Gastrocnemius medialis (tissue), 4 donors: ENCODE measurements around the gene UTP20. TPM values are rescaled to one million over a fixed set of nuclear protein-coding genes. Genes with fewer than 3 reads are reported as not detected.

Experiments used
- ATAC-seq, 2 donors: fragments of 150-250 bp; one replicate each; pipeline ENCODE4 v1.9.1; 2016
- DNase-seq, 2 donors: peaks; one replicate each; pipeline ENCODE4 v3.0.0-alpha.2; 2019
- H3K27ac ChIP-seq, 4 donors: fragments of 200-600 bp; sonication (generic); 1 replicate in 1 of 4; 2 replicates in 3 of 4; pipeline ENCODE4 v1.5.1; 2016 to 2018; ENCODE audit warnings: mild to moderate bottlenecking in 2 of 4, moderate library complexity in 1 of 4
- H3K27me3 ChIP-seq, 3 donors: fragments of 200-600 bp; sonication (generic) in 2 of 3; 1 replicate in 1 of 3; 2 replicates in 2 of 3; pipeline versions ENCODE4 v1.5.1 to v1.6.0; 2016 to 2019; ENCODE audit warnings: mild to moderate bottlenecking in 1 of 3, moderate library complexity in 1 of 3
- H3K36me3 ChIP-seq, 2 donors: fragments of 200-600 bp; sonication (generic) in 1 of 2; one replicate each; pipeline ENCODE4 v1.5.1; 2017 to 2018
- H3K4me1 ChIP-seq, 2 donors: fragments of 200-600 bp; sonication (generic) in 1 of 2; one replicate each; pipeline ENCODE4 v1.5.1; 2016 to 2017; ENCODE audit warnings: mild to moderate bottlenecking in 2 of 2
- H3K4me3 ChIP-seq, 4 donors: fragments of 200-600 bp; sonication (generic) in 3 of 4; 1 replicate in 1 of 4; 2 replicates in 3 of 4; pipeline ENCODE4 v1.5.1; 2016 to 2019; ENCODE audit warnings: mild to moderate bottlenecking in 2 of 4
- H3K9me3 ChIP-seq, 3 donors: fragments of 200-600 bp; sonication (generic) in 2 of 3; 1 replicate in 1 of 3; 2 replicates in 2 of 3; pipeline ENCODE4 v1.5.1; 2016 to 2019
- CTCF ChIP-seq, 5 experiments: fragments of 450-650 bp in 3 of 5; fragments of 200-600 bp in 2 of 5; sonication (generic) in 2 of 5; IDR thresholded peaks in 4 of 5; conservative IDR thresholded peaks in 1 of 5; 1 replicate in 4 of 5; 2 replicates in 1 of 5; pipeline ENCODE4 v1.5.1; 2016 to 2019; ENCODE audit warnings: antibody characterized with exemption in 5 of 5, mild to moderate bottlenecking in 3 of 5, moderate library complexity in 3 of 5
- POLR2A ChIP-seq, 2 donors: fragments of 450-650 bp; IDR thresholded peaks; one replicate each; pipeline ENCODE4 v1.6.1; 2017; ENCODE audit warnings: antibody characterized with exemption in 2 of 2, mild to moderate bottlenecking in 2 of 2, moderate library complexity in 2 of 2
- in situ Hi-C, 4 donors: fragments of 200-750 bp; cut with MboI; loops; one replicate each; pipeline versions ENCODE4 v1.15.0 to v1.8.0; 2017; ENCODE audit warnings: low sequenced_read_pairs in 4 of 4
- intact Hi-C: fragments of 100-400 bp; cut with DNase I; formaldehyde crosslinking; loops from one replicate; pipeline ENCODE4 v1.15.1; 2023; ENCODE audit warnings: low total_unique reads
- total RNA-seq, 4 donors: library from RNA; depleted of rRNA; stranded (reverse); fragments of >200 nt; gene quantifications; one replicate each; pipeline versions ENCODE4 v1.1.0 to v1.2.3, GENCODE V29; 2016

UTP20 gene
- total RNA-seq, 4 donors from 2014 or later: 5.9 to 15.5 (median 10.3) TPM

GRCh38 chr12:101298426-101298825 is 18.5 kb downstream of the UTP20 start:
- H3K36me3 ChIP-seq: peaks cover 7 to 88% of the 10 kb centered on the region in 2 donors
- no peaks in the 10 kb centered on the region for H3K27me3 ChIP-seq
- no peak for TF ChIP-seq POLR2A (IDR thresholded peaks at IDR 0.05)
- no peak for TF ChIP-seq CTCF (IDR thresholded peaks at IDR 0.05 in 4 of 5, conservative IDR thresholded peaks at IDR 0.05 in 1 of 5)
- intact Hi-C loops (no loop called here), in situ Hi-C loops (no loop called here)
- DNase-seq (no peak), ATAC-seq (no peak)
- no peak overlapping the region for H3K27ac ChIP-seq
- H3K4me1 ChIP-seq: no peaks in the 10 kb centered on the region
- H3K4me3 ChIP-seq: no peak overlapping the region
- no peaks in the 10 kb centered on the region for H3K9me3 ChIP-seq

- Histone ChIP-seq H3K36me3 (peaks cover 7 to 81% of the 10 kb centered on the region in 2 donors), H3K27me3 (no peaks in the 10 kb centered on the region), H3K4me1 (no peaks in the 10 kb centered on the region), H3K27ac (no peak overlapping the region), H3K4me3 (no peak overlapping the region), H3K9me3 (no peaks in the 10 kb centered on the region)
- in situ Hi-C loops (no loop called here), intact Hi-C loops (no loop called here)
- no peak for ATAC-seq
- no peak for DNase-seq
- TF ChIP-seq CTCF (IDR thresholded peaks at IDR 0.05 in 4 of 5, conservative IDR thresholded peaks at IDR 0.05 in 1 of 5) (no peak), POLR2A (IDR thresholded peaks at IDR 0.05) (no peak)
Measured at GRCh38 chr12:101299346-101299745, 19.4 kb downstream of the UTP20 start.

GRCh38 chr12:101299931-101300330 is 20.0 kb downstream of the UTP20 start:
- Histone ChIP-seq H3K4me3 (no peak overlapping the region), H3K9me3 (no peaks in the 10 kb centered on the region), H3K36me3 (peaks cover 7 to 79% of the 10 kb centered on the region in 2 donors), H3K27ac (no peak overlapping the region), H3K27me3 (no peaks in the 10 kb centered on the region), H3K4me1 (no peaks in the 10 kb centered on the region)
- intact Hi-C loops (no loop called here), in situ Hi-C loops (no loop called here)
- DNase-seq (no peak), ATAC-seq (no peak)
- TF ChIP-seq POLR2A (IDR thresholded peaks at IDR 0.05): no peak
- TF ChIP-seq CTCF (IDR thresholded peaks at IDR 0.05 in 4 of 5, conservative IDR thresholded peaks at IDR 0.05 in 1 of 5): no peak

- no peaks in the 10 kb centered on the region for H3K4me1 ChIP-seq
- no peak overlapping the region for H3K4me3 ChIP-seq
- ATAC-seq (no peak), DNase-seq (no peak)
- TF ChIP-seq POLR2A (IDR thresholded peaks at IDR 0.05): no peak
- no peak for TF ChIP-seq CTCF (IDR thresholded peaks at IDR 0.05 in 4 of 5, conservative IDR thresholded peaks at IDR 0.05 in 1 of 5)
- H3K27ac ChIP-seq: no peak overlapping the region
- H3K9me3 ChIP-seq: no peaks in the 10 kb centered on the region
- intact Hi-C loops (no loop called here), in situ Hi-C loops (no loop called here)
- H3K36me3 ChIP-seq: peaks cover 9 to 76% of the 10 kb centered on the region in 2 donors
- H3K27me3 ChIP-seq: no peaks in the 10 kb centered on the region
Measured at GRCh38 chr12:101302741-101303140, 22.8 kb downstream of the UTP20 start.

- no peaks in the 10 kb centered on the region for H3K27me3 ChIP-seq
- TF ChIP-seq POLR2A (IDR thresholded peaks at IDR 0.05): no peak
- TF ChIP-seq CTCF (IDR thresholded peaks at IDR 0.05 in 4 of 5, conservative IDR thresholded peaks at IDR 0.05 in 1 of 5): no peak
- in situ Hi-C loops (no loop called here), intact Hi-C loops (no loop called here)
- peaks cover 6 to 81% of the 10 kb centered on the region in 2 donors for H3K36me3 ChIP-seq
- ATAC-seq: no peak
- H3K9me3 ChIP-seq: no peaks in the 10 kb centered on the region
- no peak overlapping the region for H3K27ac ChIP-seq
- DNase-seq: no peak
- H3K4me1 ChIP-seq: no peaks in the 10 kb centered on the region
- no peak overlapping the region for H3K4me3 ChIP-seq
Measured at GRCh38 chr12:101305226-101305779, 25.4 kb downstream of the UTP20 start.
